Osteoblast (primary cell): Measurements from ENCODE around the gene WIPF1. TPM values are rescaled to one million over a fixed set of nuclear protein-coding genes. Genes with fewer than 3 reads are reported as not detected.

Source experiments
- DNase-seq: peaks from one replicate; pipeline ENCODE4 v3.0.0; 2011; ENCODE audit warnings: low spot score, mixed read lengths; ENCODE audit not compliant: insufficient read length; ENCODE audit errors: missing footprints
- H2AFZ ChIP-seq: 2 replicates; pipeline ENCODE4 v1.6.0; 2011; ENCODE audit warnings: mild to moderate bottlenecking, low read length
- H3K27ac ChIP-seq: 2 replicates; pipeline ENCODE4 v1.5.1; 2011; ENCODE audit warnings: mild to moderate bottlenecking, low read depth, low read length, moderate library complexity
- H3K27me3 ChIP-seq: 2 replicates; pipeline ENCODE4 v1.6.0; 2012; ENCODE audit warnings: mild to moderate bottlenecking, control low read depth, inconsistent platforms, low read length, moderate library complexity; ENCODE audit not compliant: insufficient read depth
- H3K36me3 ChIP-seq: 2 replicates; pipeline ENCODE4 v1.5.1; 2011; ENCODE audit warnings: mild to moderate bottlenecking, low read length, control low read depth, moderate library complexity; ENCODE audit not compliant: insufficient read depth
- H3K4me1 ChIP-seq: 2 replicates; pipeline ENCODE4 v1.5.1; 2011; ENCODE audit warnings: mild to moderate bottlenecking, low read length, control low read depth, moderate library complexity; ENCODE audit not compliant: insufficient read depth
- H3K4me2 ChIP-seq: 2 replicates; pipeline ENCODE4 v1.6.0; 2011; ENCODE audit warnings: mild to moderate bottlenecking, low read length; ENCODE audit not compliant: insufficient read depth
- H3K4me3 ChIP-seq: fragments of 200-600 bp; sonication (generic); 3 replicates; pipeline ENCODE4 v1.5.1; 2012; ENCODE audit warnings: mild to moderate bottlenecking, low read length, inconsistent platforms; ENCODE audit not compliant: insufficient read depth
- H3K79me2 ChIP-seq: 2 replicates; pipeline ENCODE4 v1.6.0; 2012; ENCODE audit warnings: mild to moderate bottlenecking, low read length, control low read depth, inconsistent platforms; ENCODE audit not compliant: insufficient read depth
- H3K9me3 ChIP-seq: 2 replicates; pipeline ENCODE4 v1.5.1; 2011; ENCODE audit warnings: low read depth, low read length, control low read depth
- H4K20me1 ChIP-seq: 2 replicates; pipeline ENCODE4 v1.6.0; 2012; ENCODE audit warnings: mild to moderate bottlenecking, low read length, control low read depth; ENCODE audit not compliant: insufficient read depth
- CTCF ChIP-seq: IDR thresholded peaks from 2 replicates; pipeline ENCODE4 v1.5.1; 2011; ENCODE audit warnings: mild to moderate bottlenecking, low read depth, low read length, moderate library complexity; ENCODE audit errors: extremely low read depth
- total RNA-seq: library from RNA; depleted of rRNA; stranded (reverse); fragments of >200 nt; gene quantifications from 2 replicates; pipeline ENCODE4 v1.2.3, GENCODE V29; 2012

Gene WIPF1
- total RNA-seq, 1 donor, result 17.7 TPM

DNA sequence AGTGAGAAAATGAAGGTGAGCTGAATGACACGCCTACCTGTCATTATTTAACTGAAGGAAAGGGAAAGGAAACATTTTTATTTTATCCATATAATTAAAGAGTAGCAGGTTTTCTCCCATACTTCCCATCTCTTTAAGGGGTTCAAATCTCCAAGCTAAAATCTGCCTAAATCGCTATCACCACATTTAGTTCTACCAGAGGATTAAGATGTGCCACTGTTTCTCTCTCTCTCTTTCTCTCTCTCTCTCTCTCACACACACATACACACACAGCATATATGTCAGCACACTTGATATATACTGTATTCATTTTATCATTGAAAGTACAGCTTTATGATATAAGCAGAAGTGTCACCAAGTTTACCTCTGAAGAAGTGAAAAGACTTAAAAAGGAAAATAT is 3.1 kb downstream of the WIPF1 start:
- DNase-seq, result no peak
- Histone ChIP-seq H3K36me3 (no peaks in the 10 kb centered on the region), H3K4me2 (no peak overlapping the region), H3K27ac (peak overlapping the region; percentile 84), H3K79me2 (peaks cover 17% of the 10 kb centered on the region), H2AFZ (no peak overlapping the region), H4K20me1 (no peaks in the 10 kb centered on the region), H3K27me3 (no peaks in the 10 kb centered on the region), H3K4me3 (no peak overlapping the region), H3K9me3 (no peaks in the 10 kb centered on the region), H3K4me1 (peaks cover 66% of the 10 kb centered on the region)
- TF ChIP-seq CTCF, result no peak

DNA sequence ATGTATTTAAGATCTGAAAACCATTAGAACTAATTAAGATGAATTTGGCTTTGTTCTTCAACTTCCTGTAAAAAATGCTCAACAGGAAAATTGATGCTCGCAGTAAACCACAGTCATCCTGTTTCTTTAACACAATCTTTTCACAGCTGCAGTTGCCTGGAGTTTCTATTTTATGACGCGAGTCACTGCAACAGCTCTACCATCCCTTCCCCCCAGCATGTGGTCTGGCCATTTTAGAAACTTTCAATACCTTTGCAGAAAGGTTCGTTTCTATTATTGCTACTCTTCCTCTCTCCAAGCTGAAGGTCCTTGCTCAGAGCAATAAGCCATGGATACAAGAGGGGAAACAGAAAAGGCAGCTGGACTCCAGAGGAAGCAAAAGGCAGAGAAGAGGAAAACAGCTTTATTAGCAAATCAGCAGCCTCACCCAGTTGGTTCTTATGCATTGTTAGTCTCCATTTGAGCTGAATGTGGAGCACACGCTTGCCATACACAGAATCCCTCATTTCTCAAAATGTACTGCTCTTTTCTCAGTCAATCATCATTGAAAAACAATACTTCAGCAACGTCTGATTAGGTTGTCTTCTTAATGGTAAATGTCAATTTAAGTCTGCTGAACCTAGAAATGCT is 3.9 kb downstream of the WIPF1 start:
- peak overlapping the region; percentile 84 for H3K27ac ChIP-seq
- H3K4me3 ChIP-seq, result peak overlapping the region; percentile 43
- peaks cover 15% of the 10 kb centered on the region for H3K79me2 ChIP-seq
- no peak for TF ChIP-seq CTCF
- no peaks in the 10 kb centered on the region for H3K9me3 ChIP-seq
- H4K20me1 ChIP-seq, result no peaks in the 10 kb centered on the region
- no peak for DNase-seq
- no peaks in the 10 kb centered on the region for H3K27me3 ChIP-seq
- H2AFZ ChIP-seq, result peak overlapping the region; percentile 76
- H3K4me1 ChIP-seq, result peaks cover 71% of the 10 kb centered on the region
- H3K4me2 ChIP-seq, result peak overlapping the region; percentile 77
- no peaks in the 10 kb centered on the region for H3K36me3 ChIP-seq

DNA sequence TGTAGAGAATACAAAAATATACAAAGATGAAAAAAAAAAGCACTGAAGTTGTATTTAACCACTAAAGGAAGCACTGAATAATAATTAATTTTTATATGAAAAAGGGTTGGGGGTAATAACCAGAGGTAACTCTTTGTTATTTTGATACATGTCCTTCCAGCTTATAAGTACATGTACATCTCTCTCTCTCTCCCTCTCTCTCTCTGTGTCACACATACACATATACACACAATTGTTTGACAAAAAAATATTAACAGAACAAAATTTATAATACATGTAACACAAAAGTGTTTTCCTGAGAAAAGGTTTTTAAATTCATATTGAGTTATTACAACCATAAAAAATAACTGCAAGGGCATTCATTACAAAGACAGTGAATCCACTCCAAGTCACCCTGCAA is 4.6 kb downstream of the WIPF1 start:
- Histone ChIP-seq H3K4me2 (peak overlapping the region; percentile 77), H4K20me1 (no peaks in the 10 kb centered on the region), H3K9me3 (no peaks in the 10 kb centered on the region), H3K4me1 (peaks cover 71% of the 10 kb centered on the region), H3K27me3 (no peaks in the 10 kb centered on the region), H3K79me2 (peaks cover 17% of the 10 kb centered on the region), H3K36me3 (no peaks in the 10 kb centered on the region), H2AFZ (peak overlapping the region; percentile 76), H3K4me3 (peak overlapping the region; percentile 43), H3K27ac (peak overlapping the region; percentile 84)
- TF ChIP-seq CTCF, result no peak
- DNase-seq, result no peak

DNA sequence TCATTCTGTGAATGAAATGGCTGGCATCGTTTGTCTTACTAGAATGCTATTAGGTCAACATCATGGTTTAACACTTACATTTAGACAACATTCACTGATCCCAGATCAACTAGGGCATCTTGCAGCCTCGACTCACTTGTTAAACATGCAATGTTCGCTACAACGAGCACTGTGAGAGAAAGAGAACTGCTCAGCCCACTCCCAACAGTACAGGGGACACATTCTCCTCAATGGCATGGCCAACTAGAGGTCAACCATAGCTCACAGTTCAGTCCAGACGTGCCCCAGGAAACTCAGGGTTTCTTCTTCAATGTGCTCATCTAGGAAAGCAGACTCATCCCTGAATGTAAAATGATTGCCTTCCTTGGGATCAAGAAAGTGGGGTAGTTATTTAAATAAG is 5.9 kb downstream of the WIPF1 start:
- Histone ChIP-seq H4K20me1 (no peaks in the 10 kb centered on the region), H2AFZ (no peak overlapping the region), H3K9me3 (no peaks in the 10 kb centered on the region), H3K4me1 (peaks cover 68% of the 10 kb centered on the region), H3K4me2 (peak overlapping the region; percentile 0), H3K27me3 (no peaks in the 10 kb centered on the region), H3K27ac (peak overlapping the region; percentile 70), H3K4me3 (no peak overlapping the region), H3K79me2 (peaks cover 24% of the 10 kb centered on the region), H3K36me3 (no peaks in the 10 kb centered on the region)
- no peak for TF ChIP-seq CTCF
- DNase-seq, result no peak
